ENCODE measurements around the gene BSG. TPM values are rescaled to one million over a fixed set of nuclear protein-coding genes. Genes with fewer than 3 reads are reported as not detected.
"Not testable (repeated sequence)": the region's sequence is repeated elsewhere in the genome, so short reads cannot be mapped to it uniquely, and the experiment has no call there.

The BSG gene
- total RNA-seq, 1 experiment from 2014 or later, result 911 TPM

DNA sequence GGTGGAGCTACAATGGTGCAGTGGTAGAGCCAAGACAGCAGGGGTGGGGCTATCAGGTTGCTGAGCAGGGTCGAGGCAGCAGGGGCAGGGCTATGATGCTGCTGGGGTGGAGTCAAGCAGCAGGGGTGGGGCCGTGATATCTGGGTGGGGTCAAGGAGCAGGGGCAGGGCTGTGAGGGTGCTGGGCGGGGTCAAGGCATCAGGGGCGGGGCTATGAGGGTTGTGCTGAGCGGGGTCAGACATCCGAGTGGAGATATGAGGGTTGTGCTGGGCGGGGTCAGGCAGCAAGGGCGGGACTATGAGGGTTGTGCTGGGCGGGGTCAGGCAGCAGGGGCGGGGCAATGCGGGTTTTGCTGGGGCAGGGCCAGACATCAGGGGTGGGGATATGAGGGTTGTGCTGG is 32.0 kb downstream of the BSG start:
- no peak for DNase-seq (ENCODE audit: low read depth)

DNA sequence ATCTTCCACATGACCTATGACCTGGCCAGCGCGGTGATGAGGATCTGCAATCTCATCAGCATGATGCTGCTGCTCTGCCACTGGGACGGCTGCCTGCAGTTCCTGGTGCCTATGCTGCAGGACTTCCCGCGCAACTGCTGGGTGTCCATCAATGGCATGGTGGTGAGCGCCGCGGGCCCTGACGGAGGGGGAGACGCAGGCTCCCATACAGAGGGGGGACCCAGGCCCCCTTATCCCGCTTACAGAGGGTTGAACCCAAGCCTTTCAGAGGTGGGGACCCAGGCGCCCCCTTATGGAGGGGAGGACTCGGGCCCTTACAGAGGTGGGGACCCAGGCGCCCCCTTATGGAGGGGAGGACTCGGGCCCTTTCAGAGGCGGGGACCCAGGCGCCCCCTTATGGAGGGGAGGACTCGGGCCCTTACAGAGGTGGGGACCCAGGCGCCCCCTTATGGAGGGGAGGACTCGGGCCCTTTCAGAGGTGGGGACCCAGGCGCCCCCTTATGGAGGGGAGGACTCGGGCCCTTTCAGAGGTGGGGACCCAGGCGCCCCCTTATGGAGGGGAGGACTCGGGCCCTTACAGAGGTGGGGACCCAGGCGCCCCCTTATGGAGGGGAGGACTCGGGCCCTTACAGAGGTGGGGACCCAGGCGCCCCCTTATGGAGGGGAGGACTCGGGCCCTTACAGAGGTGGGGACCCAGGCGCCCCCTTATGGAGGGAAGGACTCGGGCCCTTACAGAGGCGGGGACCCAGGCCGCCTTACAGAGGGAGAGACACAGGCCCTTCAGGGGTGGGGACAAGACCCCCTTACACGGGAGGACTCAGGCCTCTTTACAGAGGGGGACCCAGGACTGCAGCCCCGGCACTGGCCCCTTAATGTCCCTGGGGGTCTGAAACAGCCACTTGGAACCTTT is 32.9 kb downstream of the BSG start:
- DNase-seq (ENCODE audit: low read depth), result not testable (repeated sequence)

DNA sequence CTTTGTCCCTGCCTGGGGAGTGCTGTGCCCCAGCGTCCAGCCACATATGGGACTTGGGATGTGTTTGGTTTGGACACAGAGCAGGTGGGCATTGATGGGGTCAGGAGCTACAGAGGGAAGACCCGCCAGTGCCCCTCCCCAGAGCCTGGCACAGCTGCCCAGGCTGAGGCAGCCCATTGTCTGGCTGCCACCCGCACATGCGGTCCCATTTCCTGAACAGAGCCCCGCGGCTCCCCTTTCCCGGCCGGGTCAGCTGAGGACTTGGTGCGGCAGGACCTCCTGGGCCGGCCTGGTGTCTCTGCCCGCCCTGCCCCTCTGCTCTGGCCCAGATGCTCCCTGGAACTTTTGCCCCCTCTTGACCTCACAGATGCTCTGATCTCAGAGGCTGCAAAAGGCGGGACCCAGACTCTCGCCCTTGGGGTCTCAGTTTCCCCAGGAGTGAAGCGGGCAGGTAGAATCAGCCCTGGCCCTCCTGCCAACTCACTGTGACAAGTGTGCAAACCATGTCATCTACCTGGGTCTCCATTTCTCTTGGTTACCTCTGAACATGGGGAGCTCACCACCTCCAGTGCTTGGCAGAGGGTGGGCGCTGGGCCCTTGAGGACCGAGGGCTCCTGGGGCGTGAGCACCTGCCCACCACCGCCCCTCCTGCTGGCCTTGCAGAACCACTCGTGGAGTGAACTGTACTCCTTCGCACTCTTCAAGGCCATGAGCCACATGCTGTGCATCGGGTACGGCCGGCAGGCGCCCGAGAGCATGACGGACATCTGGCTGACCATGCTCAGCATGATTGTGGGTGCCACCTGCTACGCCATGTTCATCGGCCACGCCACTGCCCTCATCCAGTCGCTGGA is 35.1 kb downstream of the BSG start:
- no peak for DNase-seq (ENCODE audit: low read depth)

DNA sequence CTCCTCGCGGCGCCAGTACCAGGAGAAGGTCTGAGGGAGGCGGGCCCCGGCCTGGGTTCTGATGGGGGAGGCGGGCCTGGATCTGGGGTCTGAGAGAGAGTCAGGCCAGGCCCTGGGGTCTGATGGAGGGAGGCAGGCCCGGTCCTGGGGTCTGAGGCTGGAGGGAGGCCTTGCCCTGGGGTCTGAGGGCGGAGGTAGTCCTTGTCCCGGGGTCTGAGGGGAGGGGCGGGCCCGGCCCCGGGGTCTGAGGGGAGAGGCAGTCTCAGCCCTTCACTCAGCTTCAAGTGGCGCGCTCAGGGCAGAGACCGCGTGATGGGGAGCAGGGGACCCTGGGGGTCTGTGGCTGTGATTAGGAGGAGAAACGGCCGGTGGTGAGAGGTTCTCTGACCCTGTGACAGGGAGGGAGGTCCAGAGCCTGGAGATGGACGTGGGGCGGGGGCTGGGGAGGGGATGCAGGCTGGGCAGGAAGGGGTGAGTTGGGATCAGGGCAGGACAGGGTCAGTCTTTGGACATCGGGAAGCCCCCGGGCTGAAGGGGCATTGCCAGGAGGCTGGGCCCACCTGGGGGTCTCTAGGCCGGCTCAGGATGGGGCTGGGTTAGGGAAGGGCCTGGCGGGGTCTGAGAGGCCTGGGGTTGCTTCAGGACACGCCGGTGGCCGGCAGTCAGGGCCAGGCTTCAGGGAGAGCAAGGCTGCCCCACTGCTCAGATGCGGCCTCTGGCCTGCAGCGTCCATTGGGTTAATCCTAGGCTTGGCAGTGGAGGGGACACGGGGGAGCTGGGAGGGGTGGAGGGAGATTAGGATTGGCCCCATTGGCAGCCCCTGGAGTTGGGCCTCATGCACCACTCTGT is 36.0 kb downstream of the BSG start:
- no peak for DNase-seq (ENCODE audit: low read depth)

DNA sequence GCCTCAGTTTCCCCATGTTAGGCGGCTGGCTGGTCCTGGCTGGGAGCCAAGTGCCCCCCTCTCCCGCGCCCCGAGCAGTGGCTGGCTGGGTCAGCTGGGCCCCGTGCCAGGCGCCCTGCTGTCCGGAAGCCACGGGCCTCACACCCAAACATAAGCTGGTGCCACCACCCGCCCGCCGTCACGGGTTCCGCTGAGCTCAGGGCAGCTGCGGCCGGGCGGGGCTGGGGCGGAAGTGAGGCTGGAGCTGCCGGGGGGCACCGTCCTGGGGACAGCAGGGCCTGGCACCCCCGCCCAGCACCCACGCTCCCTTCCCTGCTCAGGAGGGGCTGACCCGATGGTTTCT is 36.6 kb downstream of the BSG start:
- peak; percentile 80 for DNase-seq (ENCODE audit: low read depth)

DNA sequence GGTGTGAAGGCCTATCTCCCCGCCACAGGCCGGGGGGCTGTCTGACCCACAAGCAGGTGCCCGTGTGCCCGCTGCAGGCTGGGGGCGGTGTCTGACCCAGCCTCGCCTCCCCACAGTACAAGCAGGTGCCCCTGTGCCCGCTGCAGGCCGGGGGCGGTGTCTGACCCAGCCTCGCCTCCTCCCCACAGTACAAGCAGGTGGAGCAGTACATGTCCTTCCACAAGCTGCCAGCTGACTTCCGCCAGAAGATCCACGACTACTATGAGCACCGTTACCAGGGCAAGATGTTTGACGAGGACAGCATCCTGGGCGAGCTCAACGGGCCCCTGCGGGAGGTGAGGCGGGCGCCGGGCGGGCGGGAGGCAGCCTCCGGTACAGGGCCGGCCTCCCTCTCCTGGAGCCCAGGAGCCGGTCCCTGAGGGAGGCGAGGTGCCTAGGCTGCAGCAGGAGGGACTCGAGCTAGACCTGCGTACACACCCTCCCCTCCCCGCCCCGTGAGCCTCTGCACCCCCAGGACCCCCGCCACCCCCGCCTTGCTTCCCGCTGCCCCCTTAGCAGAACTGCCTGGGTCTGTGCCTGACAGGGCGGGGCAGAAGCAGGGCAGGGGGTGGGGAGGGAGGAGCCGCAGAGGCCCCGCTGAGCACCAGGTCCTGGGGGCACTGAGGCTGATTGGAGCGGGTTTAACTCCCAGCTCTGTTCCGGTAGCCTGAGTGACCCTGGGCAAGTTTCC is 37.8 kb downstream of the BSG start:
- peak; percentile 28 for DNase-seq (ENCODE audit: low read depth)

DNA sequence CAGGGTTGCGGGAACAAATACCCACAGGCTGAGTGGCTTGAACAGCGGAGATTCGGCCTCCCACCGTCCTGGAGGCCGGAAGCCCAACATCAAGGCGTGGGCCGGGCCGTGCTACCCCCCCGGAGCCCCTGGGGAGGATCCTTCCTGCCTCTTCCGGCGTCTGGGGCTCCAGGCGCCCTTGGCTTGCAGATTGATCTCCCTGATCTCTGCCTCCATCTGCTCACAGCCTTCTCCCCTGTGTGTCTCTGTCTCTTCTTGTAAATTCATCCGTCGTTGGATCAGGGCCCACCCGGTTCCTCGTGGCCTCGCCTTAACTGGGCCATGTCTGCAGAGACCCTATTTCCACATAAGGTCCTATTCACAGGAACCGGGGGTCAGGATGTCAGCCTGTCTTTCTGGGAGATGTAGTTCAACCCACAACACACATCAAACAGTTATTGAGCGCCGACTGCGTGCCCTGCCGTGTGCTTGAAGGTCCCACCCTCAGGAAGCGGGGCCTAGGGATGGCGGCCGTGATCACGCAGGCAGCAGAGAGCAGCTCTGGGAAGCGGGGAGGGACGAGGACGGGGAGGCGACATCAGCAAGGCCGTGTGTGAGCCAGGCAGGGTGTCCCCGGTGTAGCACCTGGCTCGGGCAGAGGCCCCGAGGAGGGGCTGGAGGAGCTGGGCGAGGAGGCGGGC is 38.5 kb downstream of the BSG start:
- DNase-seq (ENCODE audit: low read depth), result peak; percentile 98

DNA sequence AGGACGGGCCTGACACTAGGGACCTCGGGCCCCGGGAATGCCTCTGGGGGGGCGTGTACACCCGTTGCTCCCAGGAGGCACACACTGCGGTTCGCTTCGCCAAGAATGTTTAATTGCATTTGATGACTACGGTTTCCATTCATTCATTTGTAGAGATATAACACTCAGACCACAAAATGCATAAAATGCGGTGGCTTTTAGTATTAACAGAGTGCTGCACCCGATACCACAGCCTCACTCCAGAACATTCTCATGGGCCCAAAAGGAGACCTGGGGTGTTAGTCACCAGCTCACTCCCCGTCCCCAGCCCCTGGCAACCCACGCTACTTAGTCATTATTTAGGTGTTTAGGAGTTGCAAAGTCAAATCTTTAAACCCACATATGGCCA is 39.1 kb downstream of the BSG start:
- DNase-seq (ENCODE audit: low read depth), result peak; percentile 99

DNA sequence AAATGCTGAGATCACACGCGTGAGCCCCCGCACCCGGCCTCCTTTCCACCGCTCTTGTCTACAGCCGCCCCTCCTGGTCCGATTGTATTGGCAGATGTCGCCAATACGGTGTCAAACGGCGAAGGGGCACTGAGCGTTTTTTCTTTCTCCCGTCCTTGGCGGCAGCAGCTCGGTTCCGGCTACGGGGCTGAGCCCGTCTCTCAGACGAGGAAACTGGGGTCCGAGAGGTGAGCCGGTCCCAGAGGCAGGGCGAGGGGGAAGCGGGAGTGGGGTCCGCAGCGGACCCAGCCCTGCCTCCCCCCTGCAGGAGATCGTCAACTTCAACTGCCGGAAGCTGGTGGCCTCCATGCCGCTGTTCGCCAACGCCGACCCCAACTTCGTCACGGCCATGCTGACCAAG is 40.5 kb downstream of the BSG start:
- no peak for DNase-seq (ENCODE audit: low read depth)

DNA sequence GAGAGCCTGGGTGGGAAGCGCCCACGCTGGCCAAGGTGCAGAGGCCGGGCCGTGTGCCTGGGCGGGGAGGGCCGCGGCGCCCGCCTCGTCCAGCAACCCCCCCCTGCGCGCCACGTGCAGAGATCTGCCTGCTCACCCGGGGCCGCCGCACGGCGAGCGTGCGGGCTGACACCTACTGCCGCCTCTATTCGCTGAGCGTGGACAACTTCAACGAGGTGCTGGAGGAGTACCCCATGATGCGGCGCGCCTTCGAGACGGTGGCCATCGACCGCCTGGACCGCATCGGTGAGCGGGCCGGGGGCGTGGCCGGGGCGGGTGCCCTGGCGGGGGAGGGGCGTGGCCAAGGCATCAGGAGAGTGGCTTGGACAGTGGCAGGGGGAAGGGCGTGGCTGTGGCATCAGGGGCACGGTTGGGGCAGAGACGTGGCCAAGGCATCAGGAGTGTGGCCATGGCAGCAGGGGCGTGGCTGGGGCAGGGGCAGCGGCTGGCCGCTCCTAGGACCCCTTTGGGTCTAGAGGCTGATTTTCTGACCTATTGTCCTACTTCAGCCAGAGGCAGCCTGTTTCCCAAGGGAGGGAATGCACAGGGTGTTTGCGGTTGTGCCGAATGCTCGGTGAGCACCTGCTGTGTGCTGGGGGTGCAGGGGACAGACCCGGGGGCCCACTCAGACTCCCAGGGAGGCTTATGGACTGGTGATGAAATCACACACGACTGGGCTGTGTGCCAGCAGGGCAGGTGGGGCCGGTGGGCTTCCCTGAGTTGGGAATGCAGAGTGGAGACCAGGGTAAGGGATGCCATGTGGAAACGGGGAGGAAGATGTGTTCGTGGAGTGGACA is 41.6 kb downstream of the BSG start:
- DNase-seq (ENCODE audit: low read depth), result no peak

DNA sequence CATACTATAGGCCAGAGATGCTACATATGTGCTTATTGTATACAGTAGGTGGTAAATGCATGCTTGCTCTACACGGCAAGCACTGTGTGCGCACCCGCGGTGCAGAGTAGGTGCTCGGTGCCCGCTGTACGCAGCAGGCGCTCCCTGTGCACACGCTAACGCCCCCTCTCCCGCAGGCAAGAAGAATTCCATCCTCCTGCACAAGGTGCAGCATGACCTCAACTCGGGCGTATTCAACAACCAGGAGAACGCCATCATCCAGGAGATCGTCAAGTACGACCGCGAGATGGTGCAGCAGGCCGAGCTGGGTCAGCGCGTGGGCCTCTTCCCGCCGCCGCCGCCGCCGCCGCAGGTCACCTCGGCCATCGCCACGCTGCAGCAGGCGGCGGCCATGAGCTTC is 43.2 kb downstream of the BSG start:
- no peak for DNase-seq (ENCODE audit: low read depth)

DNA sequence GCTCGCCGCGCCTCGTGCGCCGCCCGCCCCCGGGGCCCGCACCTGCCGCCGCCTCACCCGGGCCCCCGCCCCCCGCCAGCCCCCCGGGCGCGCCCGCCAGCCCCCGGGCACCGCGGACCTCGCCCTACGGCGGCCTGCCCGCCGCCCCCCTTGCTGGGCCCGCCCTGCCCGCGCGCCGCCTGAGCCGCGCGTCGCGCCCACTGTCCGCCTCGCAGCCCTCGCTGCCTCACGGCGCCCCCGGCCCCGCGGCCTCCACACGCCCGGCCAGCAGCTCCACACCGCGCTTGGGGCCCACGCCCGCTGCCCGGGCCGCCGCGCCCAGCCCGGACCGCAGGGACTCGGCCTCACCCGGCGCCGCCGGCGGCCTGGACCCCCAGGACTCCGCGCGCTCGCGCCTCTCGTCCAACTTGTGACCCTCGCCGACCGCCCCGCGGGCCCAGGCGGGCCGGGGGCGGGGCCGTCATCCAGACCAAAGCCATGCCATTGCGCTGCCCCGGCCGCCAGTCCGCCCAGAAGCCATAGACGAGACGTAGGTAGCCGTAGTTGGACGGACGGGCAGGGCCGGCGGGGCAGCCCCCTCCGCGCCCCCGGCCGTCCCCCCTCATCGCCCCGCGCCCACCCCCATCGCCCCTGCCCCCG is 43.8 kb downstream of the BSG start:
- no peak for DNase-seq (ENCODE audit: low read depth)

DNA sequence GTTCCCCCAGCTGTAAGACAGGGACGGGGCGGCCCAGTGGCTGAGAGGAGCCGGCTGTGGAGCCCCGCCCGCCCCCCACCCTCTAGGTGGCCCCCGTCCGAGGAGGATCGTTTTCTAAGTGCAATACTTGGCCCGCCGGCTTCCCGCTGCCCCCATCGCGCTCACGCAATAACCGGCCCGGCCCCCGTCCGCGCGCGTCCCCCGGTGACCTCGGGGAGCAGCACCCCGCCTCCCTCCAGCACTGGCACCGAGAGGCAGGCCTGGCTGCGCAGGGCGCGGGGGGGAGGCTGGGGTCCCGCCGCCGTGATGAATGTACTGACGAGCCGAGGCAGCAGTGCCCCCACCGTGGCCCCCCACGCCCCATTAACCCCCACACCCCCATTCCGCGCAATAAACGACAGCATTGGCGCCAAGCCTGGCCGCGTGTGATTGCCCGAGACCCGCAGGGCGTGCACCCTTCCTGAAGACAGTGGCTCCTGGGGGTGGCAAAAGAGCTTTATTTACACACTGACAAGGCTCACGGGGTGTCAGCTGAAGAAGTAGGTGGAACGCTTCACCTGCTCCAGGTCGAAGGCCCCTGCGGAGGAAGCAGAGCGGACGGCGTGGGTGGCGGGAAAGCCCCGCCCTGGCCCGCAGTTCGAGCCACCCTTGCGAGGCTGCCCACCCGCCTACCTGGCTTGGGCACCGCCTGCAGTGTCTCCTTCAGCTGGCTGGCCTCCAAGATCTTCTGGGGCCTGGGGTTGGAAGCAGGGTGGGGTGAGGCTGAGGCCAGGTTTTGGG is 44.5 kb downstream of the BSG start:
- DNase-seq (ENCODE audit: low read depth), result no peak

DNA sequence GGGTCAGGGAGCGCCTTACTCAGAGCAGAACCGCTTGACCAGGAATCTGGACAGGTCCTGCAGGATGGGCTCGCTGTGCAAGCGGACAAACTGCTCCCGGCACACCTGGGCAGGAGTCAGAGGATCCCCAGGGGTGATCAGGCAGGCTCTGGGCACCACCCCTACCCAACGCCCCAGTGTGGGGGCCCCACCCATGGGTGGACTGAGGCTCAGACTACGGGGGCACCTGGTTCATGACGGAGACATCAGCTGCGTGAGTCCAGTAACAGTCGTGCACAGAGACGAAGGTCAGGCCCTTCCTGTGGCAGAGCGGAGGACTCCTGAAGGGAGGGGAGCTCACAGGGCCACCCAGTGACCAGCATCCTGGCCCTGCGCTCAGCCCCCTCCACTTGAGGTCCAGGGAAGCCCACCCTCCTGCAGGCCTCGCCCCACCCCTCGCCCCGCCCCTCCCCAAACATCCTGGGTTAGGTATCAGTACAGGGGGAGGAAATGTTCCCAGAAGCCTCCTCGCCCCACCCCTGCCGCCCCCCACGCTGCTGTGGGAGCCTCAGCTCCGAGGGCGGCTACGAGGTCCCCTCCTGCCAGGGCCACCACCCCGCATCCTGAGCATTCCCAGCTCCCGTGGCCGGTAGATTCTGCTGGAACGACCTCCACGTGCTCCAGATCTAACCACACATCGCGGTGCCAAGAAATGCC is 45.3 kb downstream of the BSG start:
- no peak for DNase-seq (ENCODE audit: low read depth)

DNA sequence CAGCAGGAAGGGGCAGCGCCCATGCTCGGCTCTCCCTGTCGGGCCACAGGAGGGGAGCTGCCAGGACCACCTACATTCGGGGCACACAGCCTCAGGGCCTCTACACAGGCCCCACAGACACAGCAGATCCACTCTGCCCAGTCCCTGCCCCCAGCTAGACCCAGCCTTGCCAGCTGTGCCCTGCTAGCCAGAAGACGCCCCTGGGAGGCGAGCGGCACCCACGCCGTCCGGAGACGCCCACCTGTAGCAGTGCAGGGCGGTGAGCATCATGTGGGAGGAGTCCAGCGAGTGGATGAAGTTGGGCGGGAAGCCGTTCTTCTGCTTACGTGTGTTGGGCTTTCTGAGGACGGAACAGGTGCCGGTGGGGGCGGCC is 45.8 kb downstream of the BSG start:
- DNase-seq (ENCODE audit: low read depth), result no peak

DNA sequence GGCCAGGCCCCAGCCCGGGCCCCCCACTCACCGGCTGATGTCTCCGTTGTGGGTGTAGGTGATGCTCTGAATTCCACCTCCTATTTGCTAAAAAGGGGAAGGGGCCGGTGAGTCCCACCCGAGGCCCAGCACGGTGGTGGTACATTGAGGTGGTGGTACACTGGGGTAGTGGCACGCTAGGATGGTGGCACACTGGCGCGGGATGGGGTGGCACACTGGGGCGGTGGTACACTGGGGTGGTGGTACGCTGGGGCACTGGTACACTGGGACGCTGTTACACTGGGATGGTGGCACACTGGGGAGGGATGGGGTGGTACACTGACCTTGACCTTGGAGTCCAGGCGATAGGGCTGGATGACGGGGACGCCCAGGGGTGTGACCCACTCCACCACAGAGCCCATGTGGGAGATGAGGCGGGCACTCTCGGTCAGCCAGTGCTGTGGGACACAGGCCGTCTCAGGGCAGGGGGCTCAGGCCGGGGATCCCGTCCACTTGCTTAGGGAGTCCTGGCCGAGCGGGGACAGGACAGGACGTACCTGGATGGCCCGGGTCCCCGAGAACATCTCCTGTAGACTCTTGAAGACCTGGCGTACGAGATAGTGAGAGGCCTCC is 46.4 kb downstream of the BSG start:
- DNase-seq (ENCODE audit: low read depth), result no peak

DNA sequence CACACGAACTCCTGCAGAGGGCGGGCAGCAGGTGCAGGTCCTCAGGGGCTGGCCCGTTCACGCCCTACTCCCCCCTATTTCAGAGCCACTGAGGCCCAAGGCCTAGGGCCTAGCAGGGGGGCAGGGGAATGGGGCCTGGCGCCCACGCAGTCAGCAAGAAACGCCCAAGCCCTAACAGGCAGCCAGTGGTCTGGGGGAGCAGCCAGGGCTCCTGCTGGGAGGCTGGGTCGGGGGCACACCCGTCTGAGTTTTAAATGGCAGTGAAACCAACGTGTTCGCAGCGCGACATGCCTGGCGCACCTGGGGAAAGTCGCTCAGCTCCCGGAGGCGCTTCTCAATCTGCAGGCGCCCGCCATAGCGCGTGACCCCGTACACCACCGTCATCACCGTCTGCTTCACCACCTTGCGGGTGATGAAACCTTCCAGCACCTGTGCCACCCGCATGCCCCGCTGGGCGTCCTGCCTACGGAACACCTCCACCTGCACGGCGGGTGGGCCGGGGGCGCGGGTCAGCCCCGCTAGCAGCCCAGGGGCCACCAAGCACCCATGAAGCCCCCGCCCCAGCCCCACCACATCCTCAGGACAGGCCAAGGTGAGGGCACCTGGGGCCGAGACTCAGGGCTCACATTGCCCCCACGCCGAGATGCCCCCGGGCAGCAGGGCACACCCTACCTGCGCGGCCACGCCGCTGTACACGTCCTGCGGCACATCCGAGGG is 47.0 kb downstream of the BSG start:
- DNase-seq (ENCODE audit: low read depth), result no peak

Data from RPMI7951 (cell line).